SH-SY5Y (cell line): ENCODE results near the gene MAP3K5.

Experiments used
- GATA2 ChIP-seq: IDR thresholded peaks from 2 replicates; pipeline ENCODE4 v1.6.1; 2011; ENCODE audit warnings: mild to moderate bottlenecking, low read depth, low read length
- GATA3 ChIP-seq: IDR thresholded peaks from 2 replicates; pipeline ENCODE4 v1.6.1; 2011; ENCODE audit warnings: low read depth, mild to moderate bottlenecking, low read length, moderate library complexity

GRCh38 chr6:136752554-136752953 lies 39.7 kb downstream of the MAP3K5 start:
- TF ChIP-seq GATA3 (no peak), GATA2 (no peak)
